KOPT-K1 (cell line): ENCODE data around the gene ANKRD27.
"Not testable (repeated sequence)": the region's sequence is repeated elsewhere in the genome, so short reads cannot be mapped to it uniquely, and the experiment has no call there.

Experiments
- H3K27ac ChIP-seq: fragments of 200-600 bp; sonication (generic); 2 replicates; pipeline ENCODE4 v1.5.1; 2016; ENCODE audit warnings: antibody characterized with exemption, mild to moderate bottlenecking, low read depth, low read length; ENCODE audit not compliant: poor library complexity, severe bottlenecking
- H3K36me3 ChIP-seq: fragments of 200-600 bp; sonication (generic); 2 replicates; pipeline ENCODE4 v1.5.1; 2017; ENCODE audit warnings: antibody characterized with exemption, mild to moderate bottlenecking, low read length, moderate library complexity; ENCODE audit not compliant: insufficient read depth
- H3K9me3 ChIP-seq: fragments of 200-600 bp; sonication (generic); 2 replicates; pipeline ENCODE4 v1.5.1; 2017; ENCODE audit warnings: antibody characterized with exemption, low read length, mild to moderate bottlenecking; ENCODE audit not compliant: insufficient read depth, poor library complexity, severe bottlenecking

The ANKRD27 gene

DNA sequence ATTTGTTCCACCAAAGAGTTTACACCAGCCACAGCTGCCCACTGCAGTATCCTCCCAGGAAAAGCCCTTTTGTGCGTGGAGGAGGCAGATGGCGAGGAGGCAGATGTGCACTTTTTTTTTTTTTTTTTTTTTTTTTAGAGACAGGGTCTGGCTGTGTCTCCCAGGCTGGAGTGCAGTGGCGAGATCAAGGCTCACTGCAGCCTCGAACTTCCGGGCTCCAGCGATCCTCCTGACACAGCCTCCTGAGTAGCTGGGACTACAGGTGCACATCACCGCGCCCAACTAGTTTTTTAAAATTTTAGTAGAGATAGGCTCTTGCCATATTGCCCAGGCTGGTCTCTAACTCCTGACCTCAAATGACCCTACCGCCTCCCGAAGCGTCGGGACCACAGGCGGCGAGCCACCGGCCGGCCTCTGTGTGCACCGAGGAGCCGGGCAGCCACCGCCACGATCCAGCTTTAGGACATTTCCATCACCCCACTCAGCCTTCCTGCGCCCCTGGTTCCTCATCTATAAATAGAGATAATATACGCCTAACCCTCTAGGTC, 94.6 kb downstream of the ANKRD27 start:
- Histone ChIP-seq H3K9me3 (no peaks in the 10 kb centered on the region), H3K27ac (no peak overlapping the region), H3K36me3 (peaks cover 30% of the 10 kb centered on the region)

DNA sequence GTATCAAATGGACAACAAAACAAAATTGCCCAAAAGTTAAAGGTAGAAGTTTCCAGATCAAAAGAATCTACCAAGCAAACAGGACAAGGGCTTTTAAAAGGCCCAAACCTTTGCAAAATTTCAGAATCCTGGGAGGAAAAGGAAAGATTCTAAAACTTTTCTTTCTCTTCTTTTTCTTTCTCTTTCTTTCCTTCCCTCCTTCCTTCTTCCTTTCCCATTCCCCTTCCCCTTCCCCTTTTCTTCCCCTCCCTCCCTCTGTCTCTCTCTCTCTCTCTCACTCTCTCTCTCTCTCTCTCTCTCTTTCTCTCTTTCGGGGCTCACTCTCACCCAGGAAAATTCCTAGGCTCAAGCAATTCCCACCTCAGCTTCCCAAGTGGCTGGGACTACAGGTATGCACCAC, 98.2 kb downstream of the ANKRD27 start:
- H3K9me3 ChIP-seq, result no peaks in the 10 kb centered on the region
- no peaks in the 10 kb centered on the region for H3K36me3 ChIP-seq
- H3K27ac ChIP-seq, result no peak overlapping the region

DNA sequence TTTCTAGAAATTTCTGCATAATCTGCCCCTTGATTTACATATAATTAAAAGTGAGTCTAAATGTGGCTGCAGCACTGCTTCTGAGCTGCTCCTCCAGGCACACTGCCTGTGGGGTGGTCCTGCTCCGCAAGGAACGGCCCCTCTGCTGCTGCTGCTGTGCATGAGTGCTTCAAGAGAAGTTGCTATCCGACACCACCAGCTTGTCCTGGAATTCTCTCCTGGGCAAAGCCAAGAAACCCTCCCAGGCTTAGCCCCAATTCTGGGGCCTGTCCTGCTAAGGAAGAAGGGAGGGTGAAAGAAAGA, 101.5 kb downstream of the ANKRD27 start:
- H3K36me3 ChIP-seq, result no peaks in the 10 kb centered on the region
- no peak overlapping the region for H3K27ac ChIP-seq
- H3K9me3 ChIP-seq, result no peaks in the 10 kb centered on the region

DNA sequence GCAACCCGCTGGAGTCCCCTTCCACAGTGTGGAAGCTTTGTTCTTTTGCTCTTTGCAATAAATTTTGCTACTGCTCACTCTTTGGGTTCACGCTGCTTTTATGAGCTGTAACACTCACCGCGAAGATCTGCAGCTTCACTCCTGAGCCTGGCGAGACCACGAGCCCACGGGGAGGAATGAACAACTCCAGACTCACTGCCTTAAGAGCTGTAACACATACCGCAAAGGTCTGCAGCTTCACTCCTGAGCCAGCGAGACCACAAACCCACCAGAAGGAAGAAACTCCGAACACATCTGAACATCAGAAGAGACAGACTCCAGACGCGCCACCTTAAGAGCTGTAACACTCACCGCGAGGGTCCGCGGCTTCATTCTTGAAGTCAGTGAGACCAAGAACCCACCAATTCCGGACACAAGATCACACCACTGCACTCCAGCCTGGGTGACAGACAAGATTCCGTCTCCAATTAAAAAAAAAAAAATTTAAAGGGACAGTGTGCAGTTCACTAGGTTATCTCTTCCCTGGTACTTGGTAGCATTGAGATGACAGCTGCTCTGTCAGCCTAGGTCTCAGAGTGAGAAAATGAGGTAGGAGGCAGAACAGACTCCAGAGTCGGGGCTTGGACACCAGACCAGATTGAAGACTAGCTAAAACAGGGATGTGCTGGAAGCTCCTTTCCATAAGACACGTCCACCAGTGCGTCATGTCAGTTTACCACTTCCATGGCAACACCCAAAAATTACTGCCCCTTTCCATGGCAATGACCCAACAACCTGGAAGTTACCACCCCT, 102.1 kb downstream of the ANKRD27 start:
- H3K36me3 ChIP-seq, H3K9me3 ChIP-seq, H3K27ac ChIP-seq: not testable (repeated sequence)

DNA sequence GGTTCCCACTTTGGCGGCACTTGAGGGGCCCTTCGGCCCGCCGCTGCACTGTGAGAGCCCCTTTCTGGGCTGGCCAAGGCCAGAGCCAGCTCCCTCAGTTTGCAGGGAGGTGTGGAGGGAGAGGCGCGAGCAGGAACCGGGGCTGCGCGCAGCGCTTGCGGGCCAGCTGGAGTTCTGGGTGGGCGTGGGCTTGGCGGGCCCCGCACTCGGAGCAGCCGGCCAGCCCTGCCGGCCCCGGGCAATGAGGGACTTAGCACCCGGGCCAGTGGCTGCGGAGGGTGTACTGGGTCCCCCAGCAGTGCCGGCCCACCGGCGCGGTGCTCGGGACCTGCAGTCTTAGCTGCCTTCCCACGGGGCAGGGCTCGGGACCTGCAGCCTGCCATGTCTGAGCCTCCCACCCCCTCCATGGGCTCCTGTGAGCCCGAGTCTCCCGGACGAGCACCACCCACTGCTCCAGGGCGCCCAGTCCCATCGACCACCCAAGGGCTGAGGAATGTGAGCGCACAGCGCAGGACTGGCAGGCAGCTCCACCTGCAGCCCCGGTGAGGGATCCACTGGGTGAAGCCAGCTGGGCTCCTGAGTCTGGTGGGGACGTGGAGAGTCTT, 103.4 kb downstream of the ANKRD27 start:
- not testable (repeated sequence) for H3K36me3 ChIP-seq, H3K27ac ChIP-seq, H3K9me3 ChIP-seq

DNA sequence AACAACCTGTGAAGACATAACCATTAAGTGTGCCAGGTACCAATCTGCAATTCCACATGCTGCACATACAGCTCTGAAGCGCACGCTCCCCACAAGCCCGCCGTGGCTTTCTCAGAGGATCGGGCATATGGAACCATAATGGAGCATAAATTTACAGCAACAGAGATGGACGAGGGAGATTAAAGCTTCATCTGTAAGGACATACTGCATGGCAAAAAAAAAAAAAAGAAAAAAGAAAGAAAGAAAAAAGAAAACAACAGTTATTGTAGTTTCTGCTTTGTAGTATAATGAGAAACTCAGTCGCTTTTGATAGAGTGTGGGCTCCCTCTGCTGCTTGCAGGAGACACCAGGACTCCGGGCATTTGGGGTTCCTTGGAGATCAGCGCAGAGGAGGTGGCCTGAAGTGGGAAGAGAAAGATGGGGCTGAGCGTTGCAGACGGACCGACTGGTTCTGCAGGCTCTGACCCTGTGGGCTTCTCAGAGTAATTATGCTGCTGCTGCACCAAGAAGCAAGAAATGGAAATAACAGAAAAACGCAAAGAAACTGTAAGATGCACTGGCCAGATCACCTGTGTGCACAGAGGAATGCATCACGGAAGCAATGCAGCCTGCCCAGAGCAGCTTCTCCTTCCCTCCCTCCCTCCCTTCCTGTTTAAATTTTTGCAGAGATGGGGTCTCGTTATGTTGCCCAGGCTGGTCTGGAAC, 104.7 kb downstream of the ANKRD27 start:
- no peaks in the 10 kb centered on the region for H3K36me3 ChIP-seq
- H3K9me3 ChIP-seq, result no peaks in the 10 kb centered on the region
- H3K27ac ChIP-seq, result no peak overlapping the region

DNA sequence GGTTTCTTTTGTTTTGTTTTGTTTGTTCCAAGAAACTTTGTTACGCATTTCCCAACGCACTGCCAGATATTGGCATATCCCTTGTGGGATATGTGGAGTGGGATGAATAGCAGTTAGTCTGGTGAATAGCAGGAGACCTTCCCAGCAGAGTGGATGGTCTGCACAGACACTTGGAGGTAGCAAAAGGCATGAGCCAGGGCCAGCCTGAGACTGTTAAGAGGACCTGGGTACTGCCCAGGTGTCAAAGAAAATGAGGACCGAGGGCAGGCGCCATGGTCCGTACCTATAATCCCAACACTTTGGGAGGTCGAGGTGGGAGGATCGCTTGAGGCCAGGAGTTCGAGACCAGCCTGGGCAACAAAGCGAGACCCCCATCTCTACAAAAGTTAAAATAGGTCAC, 107.5 kb downstream of the ANKRD27 start:
- H3K27ac ChIP-seq, result no peak overlapping the region
- H3K36me3 ChIP-seq, result no peaks in the 10 kb centered on the region
- no peaks in the 10 kb centered on the region for H3K9me3 ChIP-seq

DNA sequence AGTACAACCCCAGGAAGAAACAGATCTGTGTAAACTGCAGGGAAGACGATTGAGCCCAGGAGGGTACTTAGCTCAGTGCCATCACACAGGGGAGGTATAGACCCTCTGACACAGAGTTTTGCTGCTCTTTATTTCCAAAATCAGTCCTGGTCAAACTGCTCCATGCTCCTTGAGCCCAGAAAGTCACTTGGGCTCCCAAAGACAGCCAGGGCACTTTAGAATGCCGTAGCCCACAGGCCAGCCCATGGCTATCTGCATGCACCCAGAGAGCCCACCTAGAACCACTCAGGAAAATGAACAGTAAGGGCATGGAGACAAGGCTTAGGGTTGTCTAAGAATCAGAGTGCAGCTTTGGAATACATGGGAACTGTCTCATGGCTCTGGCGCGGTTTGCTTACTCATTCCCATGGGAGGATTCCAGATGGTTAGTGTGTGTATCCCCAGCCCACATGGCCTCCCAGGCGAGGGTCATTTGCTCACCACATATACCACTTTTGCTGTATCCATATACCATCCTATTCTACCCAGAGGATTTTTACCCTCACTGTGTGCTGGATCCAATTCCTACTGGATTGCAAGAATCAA, 108.6 kb downstream of the ANKRD27 start:
- Histone ChIP-seq H3K27ac (no peak overlapping the region), H3K36me3 (no peaks in the 10 kb centered on the region)

DNA sequence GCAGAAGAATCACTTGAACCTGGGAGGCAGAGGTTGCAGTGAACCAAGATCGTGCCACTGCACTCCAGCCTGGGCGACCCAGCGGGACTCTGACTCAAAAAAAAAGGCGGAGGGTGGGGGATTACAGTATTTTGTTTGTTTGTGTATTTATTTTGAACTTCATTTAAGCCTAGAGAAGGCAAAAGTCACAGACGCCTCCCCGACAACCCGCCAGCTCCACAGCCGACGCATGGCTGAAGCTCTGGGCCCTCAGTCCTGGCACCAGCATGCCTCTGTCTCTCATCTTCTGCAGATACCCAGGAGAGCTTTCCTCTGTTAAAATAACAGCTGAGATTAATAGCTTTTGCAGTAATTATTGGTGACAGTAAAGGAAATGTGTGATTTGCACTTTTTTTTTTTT, 111.2 kb downstream of the ANKRD27 start:
- H3K9me3 ChIP-seq, result no peaks in the 10 kb centered on the region

More for the DNA sequence above, 108.6 kb downstream of the ANKRD27 start:
- H3K9me3 ChIP-seq, result no peaks in the 10 kb centered on the region

DNA sequence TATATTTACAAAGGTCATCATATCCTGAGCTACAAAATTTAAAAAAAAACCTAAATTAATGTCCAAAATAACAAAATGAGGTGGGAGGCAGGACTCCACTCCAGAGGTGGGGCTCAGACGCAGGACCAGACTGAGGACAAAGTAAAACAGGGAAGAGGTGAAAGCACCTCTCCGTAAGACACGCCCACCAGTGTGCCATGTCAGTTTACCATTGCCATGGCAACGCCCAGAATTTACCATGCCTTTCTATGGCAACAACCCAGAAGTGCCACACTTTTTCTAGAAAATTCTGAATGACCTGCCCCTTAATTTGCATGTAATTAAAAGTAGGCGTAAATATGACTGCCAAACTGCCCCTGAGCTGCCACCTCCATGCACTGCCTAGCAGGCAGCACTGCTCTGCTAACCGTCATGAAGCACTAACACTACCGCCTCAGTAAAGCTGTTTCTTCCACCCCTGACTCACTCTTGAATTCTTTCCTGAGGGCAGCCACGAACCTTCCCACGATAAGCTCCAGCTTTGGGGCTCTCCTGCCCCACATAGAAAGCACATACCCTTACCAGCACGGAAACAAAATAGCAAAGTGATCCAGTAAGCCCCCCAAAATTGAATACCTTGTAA, 116.3 kb downstream of the ANKRD27 start:
- Histone ChIP-seq H3K27ac (no peak overlapping the region), H3K36me3 (no peaks in the 10 kb centered on the region), H3K9me3 (no peaks in the 10 kb centered on the region)

More for the DNA sequence above, 111.2 kb downstream of the ANKRD27 start:
- Histone ChIP-seq H3K27ac (no peak overlapping the region), H3K36me3 (no peaks in the 10 kb centered on the region)

DNA sequence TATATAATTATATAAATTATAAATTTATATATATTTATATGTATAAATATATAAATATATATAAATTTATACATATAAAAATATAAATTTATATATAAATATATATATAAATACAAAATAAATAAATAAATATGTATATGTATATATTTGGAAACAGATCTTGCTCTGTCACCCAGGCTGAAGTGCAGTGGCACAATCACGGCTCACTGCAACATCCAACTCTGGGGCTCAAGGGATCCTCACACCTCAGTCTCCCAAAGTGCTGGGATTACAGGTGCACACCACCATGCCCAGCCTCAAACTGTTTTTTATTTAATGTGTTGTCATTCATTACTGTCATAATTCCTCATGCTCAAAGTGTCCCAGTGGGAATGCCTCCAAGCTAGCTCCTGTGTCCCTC, 119.2 kb downstream of the ANKRD27 start:
- Histone ChIP-seq H3K36me3 (no peaks in the 10 kb centered on the region), H3K9me3 (no peaks in the 10 kb centered on the region), H3K27ac (no peak overlapping the region)

DNA sequence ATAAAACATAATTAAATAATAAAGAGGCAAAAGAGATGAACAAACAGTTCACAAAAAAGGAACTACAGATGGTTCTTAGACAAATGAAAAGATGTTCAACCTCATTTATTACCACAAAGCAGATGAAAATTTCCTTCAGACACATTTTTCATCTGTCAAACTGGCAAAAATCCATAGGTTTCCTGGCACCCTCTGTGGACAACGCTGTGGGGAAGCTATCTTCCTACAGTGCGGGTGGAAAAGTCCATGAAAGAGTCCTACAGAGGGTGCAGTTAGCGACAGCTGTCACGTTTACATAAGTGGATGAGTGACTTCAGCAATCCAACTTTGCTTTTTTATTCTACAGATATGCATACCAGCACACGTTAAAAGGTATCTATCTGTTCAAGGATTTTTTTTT, 124.3 kb downstream of the ANKRD27 start:
- Histone ChIP-seq H3K36me3 (no peaks in the 10 kb centered on the region), H3K27ac (no peak overlapping the region), H3K9me3 (no peaks in the 10 kb centered on the region)
